HG03565 (cell line): ENCODE measurements around the gene VCL.
"Not testable (repeated sequence)": the region's sequence is repeated elsewhere in the genome, so short reads cannot be mapped to it uniquely, and the experiment has no call there.

ENCODE experiments used
- ATAC-seq: cut with Tn5 transposase; IDR thresholded peaks from one replicate; pipeline ENCODE4 v1.9.1; 2021; ENCODE audit warnings: mild to moderate bottlenecking, moderate library complexity; ENCODE audit not compliant: unreplicated experiment

The VCL gene

DNA sequence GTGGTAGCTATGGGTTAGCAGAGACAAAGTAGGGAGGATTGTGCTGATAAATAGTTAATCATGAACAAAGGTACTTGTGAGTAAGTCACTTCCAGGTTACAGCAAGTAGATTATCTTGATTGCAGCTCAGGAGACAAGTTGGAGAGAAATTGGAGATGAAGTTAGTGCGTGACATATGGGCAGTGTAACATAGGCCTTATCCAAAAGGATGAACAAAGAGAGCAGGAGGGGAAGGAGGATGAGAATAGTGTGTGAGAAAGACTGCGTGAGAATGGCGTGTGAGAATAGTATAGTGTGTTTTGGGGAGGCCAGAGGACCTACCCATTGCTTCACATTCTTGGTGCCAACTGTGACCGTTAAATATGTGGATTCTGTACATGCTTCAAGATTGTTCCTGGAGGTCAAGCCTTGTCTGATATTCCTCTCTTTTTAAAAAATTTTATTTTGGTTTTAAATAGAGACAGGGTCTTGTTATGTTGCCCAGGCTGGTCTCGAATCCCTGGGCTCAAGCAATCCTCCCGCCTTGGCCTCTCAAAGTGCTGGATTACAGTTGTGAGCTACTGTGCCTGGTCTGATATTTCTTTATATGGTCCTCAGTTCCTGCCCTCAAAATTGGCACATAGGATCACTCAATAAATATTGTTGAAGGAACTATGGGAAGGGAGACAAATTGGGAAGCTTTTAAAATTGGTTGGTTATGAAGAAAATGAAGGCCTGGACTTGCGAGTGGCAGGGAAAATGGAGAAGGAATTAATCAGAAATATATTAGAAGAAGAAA is 3.2 kb downstream of the VCL start:
- ATAC-seq, result no peak

- no peak for ATAC-seq
Observed at GRCh38 chr10:74006269-74006668, 8.4 kb downstream of the VCL start.

DNA sequence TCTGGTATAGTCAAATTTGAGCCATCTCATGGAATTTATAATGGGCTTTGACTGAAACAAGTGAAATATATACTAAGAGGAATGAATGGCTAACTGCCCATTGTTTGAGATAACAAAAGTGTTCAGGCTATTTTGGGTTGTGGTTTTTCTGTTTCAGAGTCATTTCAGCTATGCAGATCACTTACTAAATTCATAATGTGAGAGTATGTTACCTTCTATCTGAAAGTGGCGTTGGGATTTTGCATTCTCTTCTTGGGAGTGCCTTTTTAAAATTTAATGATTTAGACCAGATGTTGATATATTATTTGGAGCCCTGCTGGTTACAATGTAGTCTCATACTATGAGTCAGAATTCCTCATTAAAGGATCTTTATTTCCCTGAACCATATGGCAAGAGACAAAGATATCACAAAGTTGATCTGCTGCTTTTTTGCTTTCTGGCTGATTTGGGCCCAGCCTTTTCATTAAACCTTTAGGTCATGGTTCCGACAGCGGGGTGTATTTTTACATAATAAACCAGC is 10.4 kb downstream of the VCL start:
- no peak for ATAC-seq

GRCh38 chr10:74011017-74011416 is 13.1 kb downstream of the VCL start:
- ATAC-seq, result no peak

- ATAC-seq, result no peak
Observed at GRCh38 chr10:74011770-74012169, 13.9 kb downstream of the VCL start.

DNA sequence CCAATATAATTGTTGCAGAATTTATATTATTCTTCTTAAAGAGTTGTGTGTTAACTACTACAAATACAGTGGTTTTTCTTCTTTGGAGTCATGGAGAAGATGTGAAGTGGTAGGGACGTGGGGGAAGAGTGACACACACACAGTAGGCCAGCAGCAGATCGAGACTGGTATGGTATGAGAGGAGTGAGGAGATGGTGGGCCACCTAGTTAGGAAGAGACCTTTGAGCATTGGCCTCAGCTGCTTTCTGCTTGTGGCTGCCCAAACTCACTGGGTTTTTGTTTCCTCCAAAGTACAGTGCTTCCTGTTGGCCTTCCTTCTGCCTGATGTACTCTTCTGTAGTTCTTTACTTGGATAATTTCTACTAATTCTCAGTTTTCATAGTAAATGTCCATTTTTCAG is 14.6 kb downstream of the VCL start:
- no peak for ATAC-seq

DNA sequence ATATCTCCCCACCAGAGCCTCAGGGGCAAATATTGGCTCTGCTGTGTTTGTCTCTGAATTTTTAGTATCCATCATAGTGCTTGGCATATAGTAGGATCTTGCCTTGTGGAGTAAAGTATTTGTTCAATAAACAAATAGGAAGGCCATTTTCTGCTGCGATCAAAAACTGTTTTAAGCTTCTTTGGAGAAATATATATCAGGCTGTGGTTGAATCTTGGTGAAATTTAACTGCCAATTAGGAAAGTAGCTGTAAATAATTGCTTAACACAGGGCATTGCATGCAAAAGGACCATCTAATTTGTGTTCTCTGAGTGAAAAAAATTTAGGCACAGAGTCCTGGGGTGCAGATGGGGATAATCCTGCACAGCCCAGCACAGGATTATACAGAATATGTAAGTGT is 15.1 kb downstream of the VCL start:
- no peak for ATAC-seq

- not testable (repeated sequence) for ATAC-seq
Observed at GRCh38 chr10:74014574-74014973, 16.7 kb downstream of the VCL start.

DNA sequence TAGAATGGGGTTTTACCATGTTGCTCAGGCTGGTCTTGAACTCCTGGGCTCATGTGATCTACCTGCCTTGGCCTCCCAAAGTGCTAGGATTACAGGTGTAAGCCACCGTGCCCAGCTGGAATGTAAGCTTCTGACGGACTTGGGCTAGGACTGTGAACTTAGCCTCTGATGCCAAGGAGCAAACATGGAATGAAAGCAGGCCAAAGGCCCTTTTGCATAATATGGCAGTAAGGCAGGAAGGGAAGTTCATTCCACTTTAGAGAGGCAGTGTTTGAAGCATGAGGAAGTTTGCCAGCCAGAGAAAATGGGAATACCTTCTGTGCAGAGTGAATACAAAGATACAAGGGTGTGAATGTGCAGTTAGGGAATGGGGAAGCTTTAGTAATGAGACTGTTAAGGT is 20.3 kb downstream of the VCL start:
- ATAC-seq, result no peak

GRCh38 chr10:74021248-74022055 is 23.5 kb downstream of the VCL start:
- no peak for ATAC-seq

GRCh38 chr10:74022926-74023629 is 25.2 kb downstream of the VCL start:
- ATAC-seq, result no peak

GRCh38 chr10:74024600-74024999 is 26.7 kb downstream of the VCL start:
- ATAC-seq, result no peak

GRCh38 chr10:74025380-74025978 is 27.6 kb downstream of the VCL start:
- ATAC-seq, result no peak

DNA sequence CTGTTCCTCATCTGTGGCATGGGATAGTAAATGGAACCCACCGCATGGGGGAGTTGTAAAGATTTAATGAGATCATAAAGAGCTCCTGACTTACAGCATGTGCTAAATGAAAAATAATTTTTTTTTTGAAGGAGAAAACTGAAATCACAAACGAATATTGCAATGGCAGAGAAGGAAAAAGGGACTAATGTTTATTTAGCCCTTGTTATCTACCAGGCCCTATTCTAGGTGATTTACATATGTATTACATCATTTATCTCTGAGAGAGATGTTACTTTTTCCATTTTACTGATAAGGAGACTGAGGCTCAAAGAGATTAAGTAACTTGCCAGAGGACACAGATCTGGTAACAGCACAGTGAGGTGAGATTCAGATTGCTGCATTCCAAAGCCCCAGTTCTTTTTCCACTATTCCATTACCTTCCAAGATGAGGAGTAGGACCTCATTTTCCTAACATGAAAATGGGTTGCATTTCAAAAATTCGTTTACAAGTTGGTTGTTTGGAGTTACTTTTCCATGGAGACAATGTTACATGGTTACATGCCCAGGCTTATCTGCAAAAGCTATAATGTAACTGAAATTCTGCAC is 28.6 kb downstream of the VCL start:
- no peak for ATAC-seq

DNA sequence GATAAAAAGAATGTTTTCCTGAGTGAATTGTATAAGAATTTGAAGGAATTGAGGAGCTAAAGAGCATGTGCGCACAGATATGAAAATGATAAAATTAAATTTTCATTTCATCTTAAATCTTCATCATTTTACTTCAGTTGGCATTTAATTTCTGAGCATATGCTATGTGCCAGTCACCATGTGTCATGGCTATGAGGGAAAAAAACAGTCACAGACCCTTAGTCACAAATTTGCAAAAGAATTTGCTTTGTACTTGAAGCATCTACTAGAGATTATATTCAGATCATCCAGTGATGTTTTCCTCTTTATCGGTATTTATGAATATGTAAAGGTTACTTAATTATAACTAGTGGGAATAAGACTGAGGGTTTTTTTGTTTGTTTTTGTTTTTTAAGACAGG is 29.8 kb downstream of the VCL start:
- ATAC-seq, result no peak

- ATAC-seq, result no peak
Observed at GRCh38 chr10:74029943-74030342, 32.0 kb downstream of the VCL start.

GRCh38 chr10:74032208-74032607 is 34.3 kb downstream of the VCL start:
- ATAC-seq, result not testable (repeated sequence)

- no peak for ATAC-seq
Observed at GRCh38 chr10:74032900-74033655, 35.2 kb downstream of the VCL start.

DNA sequence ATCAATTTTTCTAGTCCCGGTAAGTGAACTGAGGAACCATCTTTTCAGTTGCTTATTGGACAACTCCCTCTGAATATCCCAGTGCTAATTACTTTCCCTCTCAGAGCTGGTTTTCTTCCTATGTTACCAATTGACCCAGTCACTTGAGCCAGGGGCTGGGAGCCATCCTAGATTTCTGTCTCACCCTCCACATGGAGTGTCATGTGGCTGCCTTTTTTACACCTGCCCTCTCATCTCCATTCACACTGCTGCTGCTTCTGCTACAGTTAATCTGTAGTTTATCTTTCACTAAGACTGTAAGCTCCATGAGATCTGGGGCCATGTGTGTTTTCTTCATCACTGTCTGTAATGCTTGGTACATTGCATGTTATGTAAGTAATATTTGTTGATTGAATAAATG is 35.8 kb downstream of the VCL start:
- no peak for ATAC-seq

DNA sequence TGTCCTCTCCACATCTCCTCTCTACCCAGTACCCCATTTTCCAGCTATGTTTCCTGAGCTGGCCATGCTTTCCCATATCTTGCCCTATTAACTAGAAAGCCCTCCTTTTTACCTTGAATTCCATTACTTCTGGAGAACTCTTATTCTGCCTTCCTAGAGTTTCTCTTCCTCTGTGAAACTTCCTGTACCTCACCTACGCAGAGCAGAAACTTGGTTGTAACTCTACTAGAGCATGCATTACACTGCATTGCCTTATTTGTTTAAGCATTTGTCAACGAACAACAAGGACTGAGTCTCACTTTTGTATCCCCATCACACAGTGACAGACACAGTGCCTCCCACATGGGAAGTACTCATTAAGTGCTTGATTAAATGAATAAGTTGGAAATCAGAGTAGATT is 36.4 kb downstream of the VCL start:
- ATAC-seq, result peak; percentile 57
